NCI-H526 (cell line): ENCODE measurements around the gene XAF1.
"Not testable (repeated sequence)": the region's sequence is repeated elsewhere in the genome, so short reads cannot be mapped to it uniquely, and the experiment has no call there.

Source experiments
- DNase-seq, 2 experiments: peaks; one replicate each; lab custom pipeline; 2025; lab: John Stamatoyannopoulos, UW

The XAF1 gene

GRCh38 chr17:6800422-6801027 is 44.7 kb downstream of the XAF1 start:
- no peak for DNase-seq

DNA sequence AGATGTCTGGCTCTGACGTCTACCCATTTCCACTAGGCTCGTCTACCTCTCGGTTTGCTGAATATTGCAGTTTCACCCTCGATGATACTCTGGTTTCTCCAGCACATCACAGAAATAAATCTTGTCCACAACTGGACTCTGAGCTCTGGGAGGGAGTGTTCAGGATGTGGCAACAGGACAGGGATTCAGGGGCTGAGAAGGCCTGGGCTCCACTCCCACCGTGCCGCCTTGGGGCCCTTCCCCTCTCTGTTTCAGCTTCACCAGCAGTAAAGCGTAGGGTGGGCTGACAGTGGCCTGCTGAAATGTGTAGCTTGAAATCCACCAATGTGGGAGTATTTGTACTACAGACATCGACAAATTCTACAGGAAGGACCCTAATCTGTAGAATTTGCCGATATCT is 55.7 kb downstream of the XAF1 start:
- DNase-seq, result no peak

DNA sequence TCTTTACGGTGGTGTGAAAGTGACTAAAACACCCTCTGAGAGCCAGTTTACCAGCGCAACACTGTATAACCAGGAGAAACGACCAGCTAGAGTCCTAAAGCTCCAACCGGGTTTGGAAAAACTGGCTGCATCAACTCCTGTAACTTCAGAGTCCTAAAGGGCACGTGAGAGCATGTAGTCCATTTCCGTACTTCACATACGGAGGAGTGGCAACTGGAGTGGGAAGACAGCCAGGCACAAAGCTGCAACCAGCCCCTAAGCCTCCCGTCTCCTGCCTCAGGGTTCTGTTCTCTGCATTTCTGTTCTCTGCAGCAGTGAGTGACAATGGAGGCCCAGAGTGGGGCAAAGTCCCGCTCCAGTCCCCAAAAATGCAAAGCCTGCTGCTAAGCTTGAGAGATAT is 56.4 kb downstream of the XAF1 start:
- DNase-seq, result no peak

- DNase-seq, result no peak
Observed at GRCh38 chr17:6815775-6816174, 59.9 kb downstream of the XAF1 start.

DNA sequence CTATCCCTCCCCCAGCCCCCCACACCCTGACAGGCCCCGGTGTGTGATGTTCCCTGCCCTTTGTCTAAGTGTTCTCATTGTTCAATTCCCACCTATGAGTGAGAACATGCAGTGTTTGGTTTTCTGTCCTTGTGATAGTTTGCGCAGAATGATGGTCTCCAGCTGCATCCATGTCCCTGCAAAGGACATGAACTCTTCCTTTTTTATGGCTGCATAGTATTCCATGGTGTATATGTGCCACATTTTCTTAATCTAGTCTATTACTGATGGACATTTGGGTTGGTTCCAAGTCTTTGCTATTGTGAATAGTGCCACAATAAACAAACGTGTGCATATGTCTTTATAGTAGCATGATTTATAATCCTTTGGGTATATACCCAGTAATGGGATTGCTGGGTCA is 60.5 kb downstream of the XAF1 start:
- DNase-seq, result not testable (repeated sequence)

GRCh38 chr17:6818938-6819337 is 63.1 kb downstream of the XAF1 start:
- no peak for DNase-seq

DNA sequence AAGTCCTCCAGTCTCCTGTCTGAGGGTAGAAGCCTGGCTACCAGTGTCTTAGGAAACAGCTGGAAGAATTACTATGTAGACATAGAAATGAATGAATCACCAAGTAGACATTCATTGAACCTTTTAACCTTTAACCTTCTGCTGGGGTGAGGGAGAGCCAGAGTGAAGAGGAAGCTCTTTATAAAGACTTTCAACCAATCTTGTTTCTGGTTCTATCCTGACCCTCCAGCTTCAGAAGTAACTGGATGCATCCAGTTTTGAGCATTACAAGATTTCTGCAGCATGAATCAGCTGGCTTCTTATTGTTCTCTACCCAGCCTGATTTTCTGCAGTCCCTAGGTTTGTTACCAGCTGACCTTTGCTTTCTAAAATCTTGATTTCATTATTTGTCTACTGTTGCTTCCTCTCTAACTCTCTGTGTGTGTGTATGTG is 67.2 kb downstream of the XAF1 start:
- DNase-seq, result no peak
